GM12872 (cell line): ENCODE measurements around the gene EIF2A.

Experiments
- TF ChIP-seq, protein P1 (sequence below): IDR thresholded peaks from 3 replicates; pipeline ENCODE4 v1.5.1; 2011; ENCODE audit warnings: low read depth, mild to moderate bottlenecking, low read length, moderate library complexity; ENCODE audit not compliant: insufficient read depth

EIF2A gene

GRCh38 chr3:150515210-150515609 is 31.4 kb upstream of the EIF2A start:
- TF ChIP-seq, protein P1, sequence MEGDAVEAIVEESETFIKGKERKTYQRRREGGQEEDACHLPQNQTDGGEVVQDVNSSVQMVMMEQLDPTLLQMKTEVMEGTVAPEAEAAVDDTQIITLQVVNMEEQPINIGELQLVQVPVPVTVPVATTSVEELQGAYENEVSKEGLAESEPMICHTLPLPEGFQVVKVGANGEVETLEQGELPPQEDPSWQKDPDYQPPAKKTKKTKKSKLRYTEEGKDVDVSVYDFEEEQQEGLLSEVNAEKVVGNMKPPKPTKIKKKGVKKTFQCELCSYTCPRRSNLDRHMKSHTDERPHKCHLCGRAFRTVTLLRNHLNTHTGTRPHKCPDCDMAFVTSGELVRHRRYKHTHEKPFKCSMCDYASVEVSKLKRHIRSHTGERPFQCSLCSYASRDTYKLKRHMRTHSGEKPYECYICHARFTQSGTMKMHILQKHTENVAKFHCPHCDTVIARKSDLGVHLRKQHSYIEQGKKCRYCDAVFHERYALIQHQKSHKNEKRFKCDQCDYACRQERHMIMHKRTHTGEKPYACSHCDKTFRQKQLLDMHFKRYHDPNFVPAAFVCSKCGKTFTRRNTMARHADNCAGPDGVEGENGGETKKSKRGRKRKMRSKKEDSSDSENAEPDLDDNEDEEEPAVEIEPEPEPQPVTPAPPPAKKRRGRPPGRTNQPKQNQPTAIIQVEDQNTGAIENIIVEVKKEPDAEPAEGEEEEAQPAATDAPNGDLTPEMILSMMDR, result no peak

DNA sequence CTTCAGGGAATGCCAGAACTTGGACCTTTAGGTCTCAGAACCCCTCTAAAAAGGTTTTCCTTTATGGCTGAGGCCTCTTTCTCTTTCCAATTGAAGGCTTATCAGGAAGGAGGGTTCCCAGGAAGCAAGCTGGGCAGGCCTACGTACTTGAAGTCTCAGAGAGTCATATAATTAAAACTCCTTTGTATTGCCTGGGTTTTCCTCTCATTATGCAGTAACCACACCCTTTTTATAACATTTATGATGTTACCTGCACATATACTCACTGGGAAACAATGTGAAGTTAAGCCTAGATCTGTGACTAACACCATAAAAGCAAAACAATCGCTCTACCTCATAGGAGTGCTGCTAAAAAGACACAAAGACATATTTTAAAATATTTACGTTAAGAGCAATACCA is 27.6 kb upstream of the EIF2A start:
- TF ChIP-seq, protein P1, result no peak

- TF ChIP-seq, protein P1, result no peak
Observed at GRCh38 chr3:150520408-150520807, 26.2 kb upstream of the EIF2A start.

DNA sequence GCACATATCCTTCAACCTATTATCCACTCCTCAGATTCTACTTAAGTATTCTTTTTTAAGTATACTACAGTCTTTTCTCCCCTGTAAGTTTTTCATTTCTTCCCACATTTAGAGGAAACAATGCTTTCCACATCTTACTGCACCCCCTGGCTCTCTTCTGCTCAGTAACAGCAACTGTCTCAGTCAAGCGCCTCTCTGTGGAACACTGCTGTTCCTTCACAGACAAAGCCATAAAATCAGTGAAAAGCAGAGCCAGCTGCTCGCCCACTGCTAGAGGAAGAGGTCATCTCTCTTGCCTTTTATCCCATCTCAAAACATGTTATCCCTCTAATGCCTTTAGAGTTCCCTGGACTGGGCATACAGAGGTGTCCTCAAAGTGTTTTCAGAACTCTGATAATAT is 25.1 kb upstream of the EIF2A start:
- TF ChIP-seq, protein P1, result no peak

GRCh38 chr3:150523538-150523937 is 23.0 kb upstream of the EIF2A start:
- TF ChIP-seq, protein P1, result no peak

DNA sequence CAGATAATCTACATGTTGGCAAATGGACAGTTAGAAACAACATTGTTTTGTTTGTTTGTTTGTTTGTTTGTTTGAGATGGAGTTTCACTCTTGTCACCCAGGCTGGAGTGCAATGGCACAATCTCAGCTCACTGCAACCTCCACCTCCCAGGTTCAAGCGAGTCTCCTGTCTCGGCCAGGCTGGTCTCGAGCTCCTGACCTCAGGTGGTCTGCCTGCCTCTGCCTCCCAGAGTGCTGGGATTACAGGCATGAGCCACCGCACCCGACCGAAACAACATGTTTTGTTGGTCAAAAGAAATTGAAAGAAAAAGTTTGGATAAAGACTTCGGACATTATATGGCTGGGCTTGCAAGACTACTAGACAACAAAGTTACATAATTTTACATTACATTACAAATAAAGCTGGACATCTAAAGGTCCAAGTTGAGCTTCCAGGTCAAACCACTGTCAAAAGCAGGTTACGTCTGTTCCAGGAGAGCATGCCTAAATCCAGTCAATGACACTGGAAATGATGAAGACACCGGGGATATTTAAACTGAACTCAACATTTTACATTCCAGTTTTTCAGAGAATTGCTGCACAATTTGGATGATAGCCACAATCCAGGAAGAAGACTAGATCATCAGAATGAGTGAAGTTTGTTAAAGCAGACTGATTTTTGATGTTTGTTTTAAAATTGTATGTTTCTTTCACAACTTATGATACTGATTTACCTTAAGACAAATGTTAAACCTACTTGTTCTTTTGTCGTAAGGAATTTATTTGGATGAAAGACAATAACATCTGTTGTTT is 18.9 kb upstream of the EIF2A start:
- TF ChIP-seq, protein P1, result no peak

DNA sequence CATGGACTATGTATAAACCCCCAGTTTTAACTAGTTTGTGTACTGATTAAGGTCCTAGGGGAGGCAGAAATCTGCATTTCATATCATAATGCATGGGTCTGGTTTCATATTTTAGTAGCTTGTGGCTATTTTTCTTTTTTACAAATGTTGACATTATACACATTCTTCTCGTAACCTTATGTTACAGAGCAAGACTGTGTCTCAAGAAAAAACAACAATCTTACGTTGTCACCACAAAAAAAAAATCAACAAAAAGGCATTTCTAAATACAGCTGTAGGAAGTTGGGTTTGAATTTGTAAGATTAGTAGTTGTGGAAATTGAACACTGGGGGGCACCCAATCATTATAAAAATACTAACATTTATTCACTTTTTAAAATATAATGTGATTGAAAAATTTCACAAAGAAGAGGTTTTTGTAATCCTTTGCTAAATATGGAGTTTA is 18.2 kb upstream of the EIF2A start:
- TF ChIP-seq, protein P1, result no peak

GRCh38 chr3:150531775-150532174 is 14.8 kb upstream of the EIF2A start:
- TF ChIP-seq, protein P1, result no peak
